H1 (cell line): Measurements from ENCODE around the gene F3. TPM values are rescaled to one million over a fixed set of nuclear protein-coding genes. Genes with fewer than 3 reads are reported as not detected.

Experiments used
- BCL11A ChIP-seq, 2 experiments: IDR thresholded peaks; one replicate each; pipeline ENCODE4 v1.6.1; 2011; ENCODE audit warnings: low read depth in 2 of 2, low read length in 2 of 2, mild to moderate bottlenecking in 2 of 2
- CHD7 ChIP-seq: fragments of 300-600 bp; sonication (generic); IDR thresholded peaks from 2 replicates; pipeline ENCODE4 v1.7.1; 2012; ENCODE audit warnings: low read length, moderate library complexity, mild to moderate bottlenecking, inconsistent platforms; ENCODE audit not compliant: insufficient replicate concordance
- RNF2 ChIP-seq: fragments of 200-900, 300-1000 bp; sonication (generic); IDR thresholded peaks from 2 replicates; pipeline ENCODE4 v1.7.1; 2016; ENCODE audit warnings: borderline replicate concordance, low read depth, mild to moderate bottlenecking, antibody characterized with exemption, low read length; ENCODE audit not compliant: poor library complexity, severe bottlenecking; ENCODE audit errors: missing control alignments
- SIX5 ChIP-seq: IDR thresholded peaks from 2 replicates; pipeline ENCODE4 v1.6.1; 2011; ENCODE audit warnings: mild to moderate bottlenecking, low read depth, low read length
- SP1 ChIP-seq: IDR thresholded peaks from 2 replicates; pipeline ENCODE4 v1.6.1; 2011; ENCODE audit warnings: low read depth, low read length
- SRF ChIP-seq: IDR thresholded peaks from 2 replicates; pipeline ENCODE4 v1.6.1; 2011; ENCODE audit warnings: mild to moderate bottlenecking, low read depth, low read length, moderate library complexity
- USF2 ChIP-seq: IDR thresholded peaks from 2 replicates; pipeline ENCODE4 v1.6.1; 2011; ENCODE audit warnings: low read length, improper control_type of control experiment
- polyA plus RNA-seq, 7 experiments: library from polyadenylated mRNA; depleted of rRNA in 3 of 7; stranded (reverse) in 5 of 7; unstranded in 2 of 7; fragments of >200 nt in 5 of 7; fragments of 200-250 nt in 2 of 7; gene quantifications; 1 replicate in 5 of 7; 2 replicates in 1 of 7; 4 replicates in 1 of 7; pipeline versions ENCODE4 v1.2.1 to v1.2.3, GENCODE V29; 2011 to 2013; ENCODE audit warnings: missing spikeins in 2 of 7, mixed read lengths in 2 of 7
- total RNA-seq: library from RNA; stranded (reverse); fragmentation: NEBNext Ultra II Directional; extraction: Animal tissue kit (Norgen Biotek cat#: 25700); gene quantifications from 2 replicates; pipeline ENCODE4 v1.2.1, GENCODE V29; 2021

F3 gene
- total and polyA plus RNA-seq, 2 of the 8 experiments (the other 6 are each of a cell fraction or from before 2014, with no cell fraction given): 2.6 to 8.6 TPM

GRCh38 chr1:94553931-94554330 is 12.4 kb upstream of the F3 start (continued):
- TF ChIP-seq RNF2 (no peak), BCL11A (IDR thresholded peaks at IDR 0.05; ENCODE audit: low read depth in 2 of 2, low read length in 2 of 2) (no peak), SP1 (no peak), USF2 (no peak), SIX5 (no peak), CHD7 (no peak), SRF (no peak)
